ENCODE measurements around the gene RMND1.

DNA sequence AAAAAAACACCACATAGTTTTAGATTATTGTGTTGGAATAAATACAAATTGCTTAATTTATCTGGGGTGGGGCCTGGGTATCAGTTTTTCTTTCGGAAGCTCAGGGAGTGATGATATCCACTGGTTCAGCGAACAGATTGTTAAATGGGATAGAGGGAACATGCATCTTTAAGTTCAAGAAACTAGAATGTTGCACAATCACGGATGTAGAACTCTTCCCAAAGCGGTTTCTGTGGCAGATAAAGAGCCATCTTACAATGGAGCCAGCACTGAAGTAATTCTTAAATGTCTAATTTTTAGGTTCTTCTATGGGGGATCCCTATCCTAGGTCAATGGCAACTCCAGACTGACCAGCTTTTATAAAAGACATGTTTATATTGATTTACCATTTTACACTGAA, 9.7 kb upstream of the RMND1 start:
- TF ChIP-seq, protein P1, sequence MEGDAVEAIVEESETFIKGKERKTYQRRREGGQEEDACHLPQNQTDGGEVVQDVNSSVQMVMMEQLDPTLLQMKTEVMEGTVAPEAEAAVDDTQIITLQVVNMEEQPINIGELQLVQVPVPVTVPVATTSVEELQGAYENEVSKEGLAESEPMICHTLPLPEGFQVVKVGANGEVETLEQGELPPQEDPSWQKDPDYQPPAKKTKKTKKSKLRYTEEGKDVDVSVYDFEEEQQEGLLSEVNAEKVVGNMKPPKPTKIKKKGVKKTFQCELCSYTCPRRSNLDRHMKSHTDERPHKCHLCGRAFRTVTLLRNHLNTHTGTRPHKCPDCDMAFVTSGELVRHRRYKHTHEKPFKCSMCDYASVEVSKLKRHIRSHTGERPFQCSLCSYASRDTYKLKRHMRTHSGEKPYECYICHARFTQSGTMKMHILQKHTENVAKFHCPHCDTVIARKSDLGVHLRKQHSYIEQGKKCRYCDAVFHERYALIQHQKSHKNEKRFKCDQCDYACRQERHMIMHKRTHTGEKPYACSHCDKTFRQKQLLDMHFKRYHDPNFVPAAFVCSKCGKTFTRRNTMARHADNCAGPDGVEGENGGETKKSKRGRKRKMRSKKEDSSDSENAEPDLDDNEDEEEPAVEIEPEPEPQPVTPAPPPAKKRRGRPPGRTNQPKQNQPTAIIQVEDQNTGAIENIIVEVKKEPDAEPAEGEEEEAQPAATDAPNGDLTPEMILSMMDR (IDR thresholded peaks at IDR 0.05) = no peak
- no peak for TF ChIP-seq PBX3 (IDR thresholded peaks at IDR 0.05)
- TF ChIP-seq RARB (CRISPR knock-in tag; IDR thresholded peaks at IDR 0.05) = no peak
- TF ChIP-seq PHF8 (IDR thresholded peaks at IDR 0.05; ENCODE audit: borderline replicate concordance, low read depth) = no peak
- TF ChIP-seq EP300 (IDR thresholded peaks at IDR 0.05) = no peak
- TF ChIP-seq CBX2 (IDR thresholded peaks at IDR 0.05; ENCODE audit: borderline replicate concordance, low read depth) = no peak
- TF ChIP-seq POLR2A (IDR thresholded peaks at IDR 0.05; ENCODE audit: low read length) = no peak
- TF ChIP-seq CBX8 (IDR thresholded peaks at IDR 0.05) = no peak
- no peak for TF ChIP-seq JUNB (IDR thresholded peaks at IDR 0.05)
- TF ChIP-seq RAD21 (conservative IDR thresholded peaks at IDR 0.05 in 1 of 2, IDR thresholded peaks at IDR 0.05 in 1 of 2) = no peak
- no peak for TF ChIP-seq ZFP36 (IDR thresholded peaks at IDR 0.05; ENCODE audit: borderline replicate concordance, partially characterized antibody)
- TF ChIP-seq HEYL (CRISPR knock-in tag; IDR thresholded peaks at IDR 0.05) = no peak
- no peak for TF ChIP-seq SMC3 (IDR thresholded peaks at IDR 0.05)
